IgD-negative memory B cell (primary cell): ENCODE results near the gene PHC3. TPM values are rescaled to one million over a fixed set of nuclear protein-coding genes. Genes with fewer than 3 reads are reported as not detected.
A peak's percentile ranks its signal among the peaks of the same experiment; 100 is the strongest.
"Not testable (repeated sequence)": the region's sequence is repeated elsewhere in the genome, so short reads cannot be mapped to it uniquely, and the experiment has no call there.

Source experiments
- H3K27ac Mint-ChIP-seq, 3 donors: one replicate each; pipeline ENCODE4 v1.8.0; 2020 to 2022; ENCODE audit warnings: mild to moderate bottlenecking in 3 of 3, mixed read lengths in 3 of 3, moderate library complexity in 1 of 3
- H3K27me3 Mint-ChIP-seq: one replicate; pipeline ENCODE4 v1.8.0; 2021; ENCODE audit warnings: mixed read lengths
- H3K36me3 Mint-ChIP-seq: one replicate; pipeline ENCODE4 v1.8.0; 2020; ENCODE audit warnings: mild to moderate bottlenecking, mixed read lengths
- H3K4me1 Mint-ChIP-seq, 3 donors: one replicate each; pipeline ENCODE4 v1.8.0; 2020 to 2022; ENCODE audit warnings: mixed read lengths in 3 of 3, mild to moderate bottlenecking in 1 of 3
- H3K4me3 Mint-ChIP-seq, 4 donors: one replicate each; pipeline ENCODE4 v1.8.0; 2020 to 2022; ENCODE audit warnings: mild to moderate bottlenecking in 4 of 4, mixed read lengths in 4 of 4, moderate library complexity in 3 of 4
- H3K9me3 Mint-ChIP-seq, 3 donors: one replicate each; pipeline ENCODE4 v1.8.0; 2020 to 2021; ENCODE audit warnings: mixed read lengths in 3 of 3, mild to moderate bottlenecking in 1 of 3
- polyA plus RNA-seq: library from polyadenylated mRNA; unstranded; fragments of 300-500 nt; fragmentation: Illumina TruSeq; gene quantifications from one replicate; pipeline ENCODE4 v1.2.3, GENCODE V29; 2021

The PHC3 gene
- polyA plus RNA-seq, 1 donor from 2014 or later = 81.2 TPM

DNA sequence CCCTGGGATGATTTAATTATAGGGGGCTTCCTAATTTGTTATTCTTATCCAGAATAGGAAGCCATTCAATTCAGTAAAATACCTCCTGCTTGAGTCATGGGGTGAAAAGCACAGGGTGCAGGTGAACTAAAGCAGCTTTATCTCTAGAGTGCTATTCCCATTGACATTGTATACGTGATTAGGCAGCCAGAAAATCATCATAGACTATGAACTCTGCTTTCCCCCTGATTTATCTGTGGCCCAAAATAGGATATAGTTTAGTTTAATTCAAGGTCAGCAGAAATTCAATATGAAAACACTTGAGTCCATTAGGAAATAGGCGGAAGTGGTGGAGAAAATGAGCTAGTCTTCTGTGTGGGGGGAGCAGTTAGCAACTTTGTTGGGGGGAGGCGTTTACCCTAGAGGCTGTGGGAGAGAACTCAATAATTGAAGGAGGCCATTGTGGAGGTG is 22.5 kb upstream of the PHC3 start:
- no peak overlapping the region for H3K27ac Mint-ChIP-seq
- no peak overlapping the region for H3K4me3 Mint-ChIP-seq

GRCh38 chr3:170203457-170203856 is 21.9 kb upstream of the PHC3 start:
- H3K27me3 Mint-ChIP-seq = peaks cover 19% of the 10 kb centered on the region
- peaks cover under 1% of the 10 kb centered on the region for H3K36me3 Mint-ChIP-seq
- no peak overlapping the region for H3K27ac Mint-ChIP-seq
- H3K4me1 Mint-ChIP-seq = peaks cover 0 to 10% (median 1%) of the 10 kb centered on the region in 3 donors
- peaks cover 0 to 3% (median 0%) of the 10 kb centered on the region in 3 donors for H3K9me3 Mint-ChIP-seq
- H3K4me3 Mint-ChIP-seq = no peak overlapping the region

More for the DNA sequence above, 22.5 kb upstream of the PHC3 start:
- Mint-ChIP-seq H3K27me3 (peaks cover 23% of the 10 kb centered on the region), H3K36me3 (peaks cover 1% of the 10 kb centered on the region), H3K9me3 (peaks cover 0 to 3% (median 0%) of the 10 kb centered on the region in 3 donors), H3K4me1 (peaks cover 0 to 9% (median 1%) of the 10 kb centered on the region in 3 donors)

DNA sequence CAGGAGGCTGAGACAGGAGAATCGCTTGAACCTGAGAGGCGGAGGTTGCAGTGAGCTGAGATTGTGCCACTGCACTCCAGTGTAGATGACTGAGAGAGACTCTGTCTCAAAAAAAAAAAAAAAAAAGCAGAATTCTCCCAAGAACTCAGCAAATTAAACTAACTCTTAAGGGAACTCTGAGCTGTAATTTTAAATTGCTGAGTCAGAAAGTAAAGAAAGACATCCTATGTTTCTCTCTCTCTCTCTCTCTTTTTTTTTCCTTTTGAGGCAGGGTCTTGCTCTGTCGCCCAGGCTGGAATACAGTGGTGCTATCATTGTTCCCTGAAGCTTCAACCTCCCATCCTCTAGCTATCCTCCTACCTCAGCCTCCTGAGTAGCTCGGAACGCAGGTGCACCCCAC is 20.0 kb upstream of the PHC3 start:
- Mint-ChIP-seq H3K4me3 (no peak overlapping the region), H3K4me1 (peaks cover 0 to 10% (median 0%) of the 10 kb centered on the region in 3 donors), H3K27me3 (peaks cover 13% of the 10 kb centered on the region), H3K9me3 (peaks cover 0 to 3% (median 0%) of the 10 kb centered on the region in 3 donors), H3K36me3 (no peaks in the 10 kb centered on the region), H3K27ac (no peak overlapping the region)

- H3K9me3 Mint-ChIP-seq = peaks cover 0 to 3% (median 0%) of the 10 kb centered on the region in 3 donors
- H3K4me3 Mint-ChIP-seq = no peak overlapping the region
- peaks cover 9% of the 10 kb centered on the region for H3K27me3 Mint-ChIP-seq
- no peak overlapping the region for H3K27ac Mint-ChIP-seq
- H3K36me3 Mint-ChIP-seq = no peaks in the 10 kb centered on the region
- peaks cover 0 to 10% (median 0%) of the 10 kb centered on the region in 3 donors for H3K4me1 Mint-ChIP-seq
Observed at GRCh38 chr3:170200987-170201386, 19.5 kb upstream of the PHC3 start.

DNA sequence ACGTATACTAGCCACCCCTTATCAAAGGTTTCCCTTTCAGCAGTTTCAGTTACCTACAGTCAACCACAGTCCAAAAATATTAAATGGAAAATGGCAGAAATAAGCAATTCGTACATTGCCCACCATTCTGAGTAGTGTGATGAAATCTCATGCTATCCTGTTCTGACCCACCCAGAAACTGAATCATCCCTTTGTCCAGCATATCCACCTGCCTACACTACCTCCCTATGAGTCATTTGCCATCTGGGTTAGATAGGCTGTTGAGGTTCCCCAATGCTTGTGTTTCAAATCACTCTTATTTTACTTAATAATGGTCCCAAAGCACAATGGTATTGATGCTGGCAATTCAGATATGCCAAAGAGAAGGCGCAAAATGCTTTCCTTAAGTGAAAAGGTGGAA is 15.3 kb upstream of the PHC3 start:
- peaks cover 2% of the 10 kb centered on the region for H3K27me3 Mint-ChIP-seq
- H3K4me3 Mint-ChIP-seq = no peak overlapping the region
- H3K4me1 Mint-ChIP-seq = peaks cover 0 to 9% (median 0%) of the 10 kb centered on the region in 3 donors
- H3K9me3 Mint-ChIP-seq = peaks cover 0 to 1% (median 0%) of the 10 kb centered on the region in 3 donors
- no peak overlapping the region for H3K27ac Mint-ChIP-seq
- no peaks in the 10 kb centered on the region for H3K36me3 Mint-ChIP-seq

DNA sequence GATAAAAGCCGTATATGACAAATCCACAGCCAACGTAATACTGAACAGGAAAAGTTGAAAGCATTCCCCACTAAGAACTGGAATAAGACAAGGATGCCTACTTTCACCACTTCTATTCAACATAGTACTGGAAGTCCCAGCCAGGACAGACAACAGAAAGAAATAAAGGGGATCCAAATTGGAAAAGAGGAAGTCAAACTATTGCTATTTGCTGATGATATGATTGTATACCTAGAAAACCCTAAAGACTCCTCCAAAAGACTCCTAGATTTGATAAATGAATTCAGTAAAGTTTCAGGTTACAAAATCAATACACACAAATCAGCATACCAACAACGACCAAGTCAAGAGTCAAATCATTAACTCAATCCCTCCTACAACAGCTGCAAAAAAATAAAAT is 14.2 kb upstream of the PHC3 start:
- H3K9me3 Mint-ChIP-seq, H3K27me3 Mint-ChIP-seq, H3K4me1 Mint-ChIP-seq, H3K36me3 Mint-ChIP-seq, H3K27ac Mint-ChIP-seq, H3K4me3 Mint-ChIP-seq: not testable (repeated sequence)

DNA sequence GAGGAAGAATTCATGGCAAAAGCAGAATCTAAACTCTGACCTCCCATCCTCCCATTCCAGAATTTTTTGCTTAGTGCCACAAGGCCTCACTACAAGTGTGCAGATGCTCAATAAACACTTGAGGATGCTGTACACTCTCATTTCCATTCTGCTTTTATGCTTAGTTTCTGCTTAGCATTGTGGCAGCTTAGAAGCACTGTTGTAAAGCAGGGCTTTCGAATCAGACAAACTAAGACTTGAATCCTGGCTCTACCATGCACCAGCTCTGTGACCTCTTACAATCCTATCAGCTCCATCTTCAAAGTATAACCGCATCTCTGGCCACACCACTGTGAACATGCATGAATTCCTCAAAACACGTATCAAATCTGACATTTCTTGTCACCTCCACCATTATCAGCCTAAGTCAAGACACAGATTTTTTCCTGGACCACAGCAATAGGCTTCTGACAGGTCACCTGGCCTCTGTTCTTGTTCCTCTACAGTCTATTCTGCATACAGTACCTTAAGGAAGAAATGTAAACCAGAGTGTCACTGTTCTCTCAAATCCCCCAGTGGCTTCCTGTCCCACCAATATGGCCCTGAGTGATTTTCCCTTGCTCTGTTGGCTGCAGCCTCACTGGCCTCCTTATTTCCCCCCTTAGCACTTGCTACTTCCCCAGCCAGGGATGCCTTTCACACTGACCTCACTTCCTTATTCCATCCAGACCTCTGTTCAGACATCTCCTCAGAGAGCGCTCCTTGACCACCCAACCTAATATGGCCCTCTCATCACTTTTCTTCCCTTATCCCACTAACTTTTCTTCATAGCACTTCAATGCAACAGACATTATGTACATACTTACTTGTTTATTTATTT is 8.1 kb upstream of the PHC3 start:
- H3K4me1 Mint-ChIP-seq = peaks cover 6 to 14% (median 10%) of the 10 kb centered on the region in 3 donors
- H3K27ac Mint-ChIP-seq = peak overlapping the region in 1 of 3 donors; percentile 7
- H3K4me3 Mint-ChIP-seq = no peak overlapping the region
- H3K27me3 Mint-ChIP-seq = peaks cover 1% of the 10 kb centered on the region
- H3K36me3 Mint-ChIP-seq = no peaks in the 10 kb centered on the region
- H3K9me3 Mint-ChIP-seq = peaks cover 0 to 1% (median 0%) of the 10 kb centered on the region in 3 donors

DNA sequence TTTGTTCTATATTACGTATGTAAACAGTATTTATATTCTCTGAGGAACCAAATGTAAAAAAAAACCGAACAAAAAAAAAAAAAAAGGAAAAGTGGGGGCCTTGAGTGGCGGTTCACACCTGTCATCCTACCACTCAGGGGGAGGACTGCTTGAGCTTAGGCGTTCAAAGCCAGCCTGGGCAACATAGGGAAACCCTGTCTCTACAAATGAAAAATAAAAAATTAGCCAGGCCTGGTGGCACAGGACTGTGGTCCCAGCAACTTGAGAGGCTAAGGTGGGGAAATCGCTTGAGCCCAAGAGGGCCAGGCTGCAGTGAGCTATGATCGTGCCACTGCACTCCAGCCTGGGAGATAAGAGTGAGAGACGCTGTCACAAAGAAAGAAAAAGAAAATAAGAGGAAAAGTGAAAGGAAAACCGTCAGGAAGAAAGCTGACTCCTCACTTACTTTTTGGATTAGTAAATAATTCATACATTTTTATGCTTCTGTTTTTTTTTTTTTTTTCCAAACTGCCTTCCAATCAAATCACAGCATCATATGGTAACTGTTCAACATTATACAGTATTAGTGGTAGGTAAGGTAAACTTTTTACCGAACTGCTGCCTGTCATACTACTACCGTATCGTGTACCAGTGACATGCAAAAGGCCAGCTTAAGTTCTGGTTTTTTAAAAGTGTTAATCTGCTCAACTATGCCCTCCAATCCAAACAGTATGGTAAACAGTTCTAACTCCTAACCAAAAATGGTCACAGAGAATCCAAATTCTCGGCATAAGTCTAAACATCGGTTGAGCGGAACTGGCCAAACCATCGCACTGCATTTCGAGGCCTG is 1.2 kb downstream of the PHC3 start:
- peak overlapping the region; percentile 97 to 100 (median 99) for H3K27ac Mint-ChIP-seq
- no peaks in the 10 kb centered on the region for H3K27me3 Mint-ChIP-seq
- H3K9me3 Mint-ChIP-seq = no peaks in the 10 kb centered on the region
- H3K4me1 Mint-ChIP-seq = peaks cover 17 to 27% (median 23%) of the 10 kb centered on the region in 3 donors
- peak overlapping the region; percentile 93 to 100 (median 99) for H3K4me3 Mint-ChIP-seq
- H3K36me3 Mint-ChIP-seq = peaks cover 4% of the 10 kb centered on the region

DNA sequence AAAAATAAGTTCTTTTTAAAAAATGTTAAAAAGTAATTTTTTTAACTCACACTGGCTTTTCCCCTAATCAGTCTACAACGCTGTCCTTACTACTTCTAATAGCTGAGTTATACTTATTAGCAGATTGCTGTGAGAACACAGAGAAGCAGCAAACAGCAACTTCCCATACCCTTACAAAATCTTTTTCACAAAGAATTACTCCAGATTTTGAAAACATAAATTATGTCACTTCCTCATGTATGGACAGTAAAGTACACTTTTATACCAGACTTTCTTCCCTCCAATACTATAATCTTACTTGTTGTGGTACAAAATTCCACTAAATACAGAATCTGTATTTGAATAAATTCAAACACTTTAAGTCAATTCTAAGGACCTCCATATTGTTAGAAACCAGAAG is 2.1 kb downstream of the PHC3 start:
- Mint-ChIP-seq H3K4me1 (peaks cover 20 to 31% (median 29%) of the 10 kb centered on the region in 3 donors), H3K36me3 (peaks cover 6% of the 10 kb centered on the region)

DNA sequence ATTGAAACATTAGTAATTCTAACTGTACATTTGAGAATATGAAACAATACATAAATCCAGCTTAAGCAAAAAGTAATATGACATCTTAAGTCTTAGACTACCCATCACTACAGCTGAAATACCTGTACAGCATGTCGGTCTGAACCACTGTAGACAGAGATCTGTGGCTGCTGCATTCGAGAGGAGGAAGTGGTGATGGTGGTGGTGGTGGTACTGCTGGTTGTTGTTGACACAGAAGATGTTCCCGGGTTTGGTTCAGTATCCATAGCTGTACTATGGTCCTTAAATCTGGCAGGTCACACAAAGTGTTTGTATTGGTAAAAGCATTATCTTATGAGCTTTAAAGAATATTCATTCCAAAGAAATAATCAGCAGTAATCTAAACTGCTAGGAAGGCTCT is 2.9 kb downstream of the PHC3 start:
- no peaks in the 10 kb centered on the region for H3K9me3 Mint-ChIP-seq
- peak overlapping the region; percentile 14 to 64 (median 61) for H3K27ac Mint-ChIP-seq
- peaks cover 23 to 33% (median 32%) of the 10 kb centered on the region in 3 donors for H3K4me1 Mint-ChIP-seq
- peaks cover 6% of the 10 kb centered on the region for H3K36me3 Mint-ChIP-seq
- peak overlapping the region; percentile 75 to 100 (median 85) for H3K4me3 Mint-ChIP-seq
- no peaks in the 10 kb centered on the region for H3K27me3 Mint-ChIP-seq

More for the DNA sequence above, 2.1 kb downstream of the PHC3 start:
- Mint-ChIP-seq H3K27me3 (no peaks in the 10 kb centered on the region), H3K4me3 (peak overlapping the region; percentile 93 to 100 (median 99)), H3K27ac (peak overlapping the region; percentile 97 to 100 (median 99)), H3K9me3 (no peaks in the 10 kb centered on the region)

DNA sequence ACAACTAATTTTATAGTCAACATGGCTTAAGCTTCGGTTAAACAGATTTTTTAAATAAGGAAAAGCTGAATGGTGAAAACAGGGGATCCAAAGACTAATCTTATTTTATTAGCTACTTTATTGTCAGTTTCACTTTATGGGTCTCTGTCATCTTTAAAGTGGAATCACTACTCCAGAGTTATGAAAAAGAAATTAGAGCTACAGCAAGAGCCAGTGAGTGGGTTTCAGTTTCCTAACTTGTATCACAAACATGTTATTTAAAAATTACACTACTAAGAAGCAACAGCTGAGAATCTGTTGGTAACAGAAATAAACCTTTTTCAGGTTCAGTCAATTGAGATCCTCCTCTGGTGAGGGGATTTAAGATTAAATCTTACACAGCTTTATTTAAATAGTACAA is 10.0 kb downstream of the PHC3 start:
- H3K4me3 Mint-ChIP-seq = peak overlapping the region in 1 of 4 donors; percentile 17
- H3K4me1 Mint-ChIP-seq = peaks cover 21 to 34% (median 34%) of the 10 kb centered on the region in 3 donors
- peaks cover 2% of the 10 kb centered on the region for H3K36me3 Mint-ChIP-seq
- peak overlapping the region in 2 of 3 donors; percentile 10 to 88 for H3K27ac Mint-ChIP-seq
- no peaks in the 10 kb centered on the region for H3K27me3 Mint-ChIP-seq
- H3K9me3 Mint-ChIP-seq = no peaks in the 10 kb centered on the region

DNA sequence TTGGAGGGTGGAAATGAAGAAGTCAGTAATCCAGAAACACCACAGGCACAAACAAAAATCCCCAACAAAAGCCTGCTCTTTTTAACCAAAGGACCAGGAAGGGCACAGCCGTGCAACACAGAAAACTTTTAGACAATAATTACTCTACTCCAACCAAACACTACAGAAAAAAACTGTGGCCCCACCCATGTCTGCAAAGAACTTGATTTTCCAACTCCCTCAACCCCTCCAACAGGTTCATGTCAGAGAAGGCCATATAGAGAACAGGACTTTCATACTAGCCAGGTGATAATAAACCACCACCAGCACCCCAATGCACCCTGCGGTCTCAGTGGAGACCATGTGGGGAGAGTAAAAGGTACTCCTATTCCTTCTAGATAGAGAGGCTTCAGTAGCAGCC is 16.8 kb downstream of the PHC3 start:
- peak overlapping the region; percentile 15 to 87 (median 73) for H3K27ac Mint-ChIP-seq
- no peaks in the 10 kb centered on the region for H3K9me3 Mint-ChIP-seq
- no peaks in the 10 kb centered on the region for H3K27me3 Mint-ChIP-seq
- peaks cover 30% of the 10 kb centered on the region for H3K36me3 Mint-ChIP-seq
- H3K4me3 Mint-ChIP-seq = peak overlapping the region in 1 of 4 donors; percentile 27
- peaks cover 24 to 48% (median 39%) of the 10 kb centered on the region in 3 donors for H3K4me1 Mint-ChIP-seq

GRCh38 chr3:170163956-170164645 is 17.4 kb downstream of the PHC3 start:
- H3K36me3 Mint-ChIP-seq = peaks cover 33% of the 10 kb centered on the region
- peaks cover 28 to 47% (median 43%) of the 10 kb centered on the region in 3 donors for H3K4me1 Mint-ChIP-seq
- no peak overlapping the region for H3K4me3 Mint-ChIP-seq
- no peaks in the 10 kb centered on the region for H3K27me3 Mint-ChIP-seq
- H3K27ac Mint-ChIP-seq = peak overlapping the region; percentile 15 to 87 (median 73)
- peaks cover 0 to 3% (median 0%) of the 10 kb centered on the region in 3 donors for H3K9me3 Mint-ChIP-seq

- H3K36me3 Mint-ChIP-seq = peaks cover 33% of the 10 kb centered on the region
- peaks cover 30 to 47% (median 45%) of the 10 kb centered on the region in 3 donors for H3K4me1 Mint-ChIP-seq
- peaks cover 0 to 3% (median 0%) of the 10 kb centered on the region in 3 donors for H3K9me3 Mint-ChIP-seq
- peak overlapping the region; percentile 17 to 89 (median 57) for H3K27ac Mint-ChIP-seq
- H3K4me3 Mint-ChIP-seq = peak overlapping the region in 1 of 4 donors; percentile 22
- no peaks in the 10 kb centered on the region for H3K27me3 Mint-ChIP-seq
Observed at GRCh38 chr3:170162630-170163029, 18.9 kb downstream of the PHC3 start.
